SH-SY5Y (cell line): ENCODE data around the gene YDJC.

ENCODE experiments used
- GATA2 ChIP-seq: IDR thresholded peaks from 2 replicates; pipeline ENCODE4 v1.6.1; 2011; ENCODE audit warnings: mild to moderate bottlenecking, low read depth, low read length
- GATA3 ChIP-seq: IDR thresholded peaks from 2 replicates; pipeline ENCODE4 v1.6.1; 2011; ENCODE audit warnings: low read depth, mild to moderate bottlenecking, low read length, moderate library complexity

YDJC gene

GRCh38 chr22:21641789-21642583 lies 12.2 kb upstream of the YDJC start, which contains the start of gene SDF2L1:
Gene SDF2L1 (plus strand): TSS chr22:21642302. CDS start chr22:21642337, 35 bp downstream.
- TF ChIP-seq GATA2, result no peak
- no peak for TF ChIP-seq GATA3

GRCh38 chr22:21641417-21641788 lies 11.6 kb upstream of the YDJC start:
- TF ChIP-seq GATA2 (no peak), GATA3 (no peak)

DNA sequence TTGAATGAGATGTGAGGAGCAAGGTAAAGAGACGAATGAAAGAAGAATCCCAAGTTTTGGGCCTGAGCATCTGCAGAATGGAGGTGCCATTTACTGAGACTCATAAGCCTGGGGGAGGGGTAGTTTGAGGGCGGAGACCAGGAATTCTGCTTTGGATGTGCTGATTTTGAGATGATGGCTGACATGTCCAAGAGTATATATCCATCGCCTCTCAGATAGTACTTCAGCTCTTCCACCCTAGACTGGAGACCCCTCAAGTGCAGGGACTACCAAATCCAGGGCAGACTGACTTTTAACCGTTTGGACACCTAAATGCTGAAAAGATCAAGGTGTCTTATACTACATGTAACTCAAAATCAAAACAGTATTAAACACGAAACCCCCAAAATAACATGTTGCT lies 11.0 kb upstream of the YDJC start:
- TF ChIP-seq GATA3 (no peak), GATA2 (no peak)

DNA sequence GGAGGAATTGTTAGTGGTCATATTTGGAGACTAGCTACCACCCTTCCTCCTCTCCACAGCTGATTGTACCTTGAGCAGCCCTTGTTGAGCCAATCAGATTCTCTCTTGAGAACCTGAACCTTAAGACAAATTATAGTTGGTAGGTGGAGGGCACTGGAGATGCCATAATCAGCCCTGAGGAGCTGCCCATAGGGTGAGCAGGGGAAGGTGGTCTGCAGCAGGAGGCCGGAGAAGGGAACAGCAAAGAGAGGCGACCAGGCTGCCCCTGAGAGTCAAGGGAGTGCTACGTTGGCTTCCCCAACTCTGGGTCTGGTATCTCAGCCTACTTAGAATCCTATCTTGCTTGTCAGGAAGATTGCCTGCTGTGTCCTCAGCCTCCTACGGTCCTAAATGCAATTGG lies 9.5 kb upstream of the YDJC start:
- TF ChIP-seq GATA3 (no peak), GATA2 (no peak)

- TF ChIP-seq GATA2 (no peak), GATA3 (no peak)
These were observed 6.9 kb upstream of the YDJC start for GRCh38 chr22:21636629-21637218.

GRCh38 chr22:21635771-21636510 lies 6.1 kb upstream of the YDJC start:
- TF ChIP-seq GATA3 (no peak), GATA2 (no peak)

GRCh38 chr22:21634844-21635243 lies 5.0 kb upstream of the YDJC start:
- no peak for TF ChIP-seq GATA2
- TF ChIP-seq GATA3, result no peak

GRCh38 chr22:21634081-21634480 lies 4.3 kb upstream of the YDJC start:
- TF ChIP-seq GATA2 (no peak), GATA3 (no peak)

- TF ChIP-seq GATA3 (no peak), GATA2 (no peak)
These were observed 3.7 kb upstream of the YDJC start for GRCh38 chr22:21633481-21633880.

DNA sequence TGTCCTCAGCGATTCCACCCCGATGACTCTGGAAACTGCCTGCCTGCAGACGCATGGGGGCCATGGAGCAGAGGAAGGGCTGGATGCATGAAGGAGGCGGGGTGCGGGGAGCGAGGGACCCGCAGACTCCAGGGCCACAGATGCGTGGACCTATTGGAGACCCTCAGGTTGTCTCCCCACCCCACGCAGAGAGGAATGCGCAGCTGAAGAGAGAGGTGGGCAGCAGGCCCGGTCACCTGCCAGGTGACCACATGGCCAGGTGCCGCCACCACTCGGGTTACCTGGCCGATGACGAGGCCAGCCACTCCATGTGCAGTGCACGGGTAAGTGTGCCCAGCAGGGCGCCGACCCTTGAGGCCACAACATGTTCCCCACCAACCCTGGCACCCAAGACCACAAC lies 3.1 kb upstream of the YDJC start:
- TF ChIP-seq GATA3 (no peak), GATA2 (no peak)

GRCh38 chr22:21632237-21632895 lies 2.5 kb upstream of the YDJC start, which contains the start of gene CCDC116:
Gene CCDC116 (plus strand): TSS chr22:21632760. CDS start chr22:21633182, 422 bp downstream.
- TF ChIP-seq GATA3 (no peak), GATA2 (no peak)

- TF ChIP-seq GATA3 (no peak), GATA2 (no peak)
These were observed 1.2 kb upstream of the YDJC start for GRCh38 chr22:21631025-21631424.

GRCh38 chr22:21628386-21629254 lies 1.2 kb downstream of the YDJC start:
- TF ChIP-seq GATA2 (no peak), GATA3 (no peak)
